IPS-18c (cell line): ENCODE results near the gene ISL2.

Source experiments
- H3K4me3 ChIP-seq: 2 replicates; pipeline ENCODE4 v1.7.0; 2013; ENCODE audit warnings: low read depth, mild to moderate bottlenecking, low read length, moderate library complexity; ENCODE audit not compliant: insufficient read depth
- H3K9me3 ChIP-seq: one replicate; pipeline ENCODE4 v1.6.1; 2013; ENCODE audit warnings: mild to moderate bottlenecking, low read length, moderate library complexity; ENCODE audit not compliant: control insufficient read depth, insufficient read depth

The ISL2 gene

GRCh38 chr15:76349301-76350070 lies 12.9 kb downstream of the ISL2 start:
- no peak overlapping the region for H3K4me3 ChIP-seq
- peaks cover 2% of the 10 kb centered on the region for H3K9me3 ChIP-seq

- no peaks in the 10 kb centered on the region for H3K9me3 ChIP-seq
Observed at GRCh38 chr15:76353023-76353577, 16.5 kb downstream of the ISL2 start.

GRCh38 chr15:76353903-76354302 lies 17.3 kb downstream of the ISL2 start:
- H3K4me3 ChIP-seq, result no peak overlapping the region
- no peaks in the 10 kb centered on the region for H3K9me3 ChIP-seq

More at GRCh38 chr15:76353023-76353577, 16.5 kb downstream of the ISL2 start:
- H3K4me3 ChIP-seq, result no peak overlapping the region

GRCh38 chr15:76354823-76355440 lies 18.4 kb downstream of the ISL2 start:
- H3K9me3 ChIP-seq, result no peaks in the 10 kb centered on the region

GRCh38 chr15:76358453-76358852 lies 21.9 kb downstream of the ISL2 start:
- H3K9me3 ChIP-seq, result no peaks in the 10 kb centered on the region
- no peak overlapping the region for H3K4me3 ChIP-seq

More at GRCh38 chr15:76354823-76355440, 18.4 kb downstream of the ISL2 start:
- H3K4me3 ChIP-seq, result no peak overlapping the region

GRCh38 chr15:76359152-76359551 lies 22.6 kb downstream of the ISL2 start:
- no peaks in the 10 kb centered on the region for H3K9me3 ChIP-seq
- no peak overlapping the region for H3K4me3 ChIP-seq

GRCh38 chr15:76360416-76360815 lies 23.8 kb downstream of the ISL2 start:
- no peak overlapping the region for H3K4me3 ChIP-seq
- no peaks in the 10 kb centered on the region for H3K9me3 ChIP-seq

GRCh38 chr15:76363251-76363650 lies 26.7 kb downstream of the ISL2 start:
- Histone ChIP-seq H3K4me3 (no peak overlapping the region), H3K9me3 (no peaks in the 10 kb centered on the region)

- Histone ChIP-seq H3K9me3 (no peaks in the 10 kb centered on the region), H3K4me3 (no peak overlapping the region)
Observed at GRCh38 chr15:76366714-76367113, 30.1 kb downstream of the ISL2 start.

GRCh38 chr15:76368122-76368621 lies 31.6 kb downstream of the ISL2 start:
- no peak overlapping the region for H3K4me3 ChIP-seq

GRCh38 chr15:76376029-76376428 lies 39.5 kb downstream of the ISL2 start:
- H3K9me3 ChIP-seq, result no peaks in the 10 kb centered on the region

More at GRCh38 chr15:76368122-76368621, 31.6 kb downstream of the ISL2 start:
- no peaks in the 10 kb centered on the region for H3K9me3 ChIP-seq

GRCh38 chr15:76376816-76377215 lies 40.2 kb downstream of the ISL2 start:
- H3K4me3 ChIP-seq, result no peak overlapping the region
- no peaks in the 10 kb centered on the region for H3K9me3 ChIP-seq

More at GRCh38 chr15:76376029-76376428, 39.5 kb downstream of the ISL2 start:
- no peak overlapping the region for H3K4me3 ChIP-seq

GRCh38 chr15:76377217-76377616 lies 40.6 kb downstream of the ISL2 start:
- Histone ChIP-seq H3K4me3 (no peak overlapping the region), H3K9me3 (no peaks in the 10 kb centered on the region)

- H3K9me3 ChIP-seq, result no peaks in the 10 kb centered on the region
- H3K4me3 ChIP-seq, result no peak overlapping the region
Observed at GRCh38 chr15:76377751-76378150, 41.2 kb downstream of the ISL2 start.

- no peak overlapping the region for H3K4me3 ChIP-seq
- no peaks in the 10 kb centered on the region for H3K9me3 ChIP-seq
Observed at GRCh38 chr15:76378691-76379090, 42.1 kb downstream of the ISL2 start.

GRCh38 chr15:76380249-76380648 lies 43.7 kb downstream of the ISL2 start:
- Histone ChIP-seq H3K4me3 (no peak overlapping the region), H3K9me3 (no peaks in the 10 kb centered on the region)

GRCh38 chr15:76381366-76381765 lies 44.8 kb downstream of the ISL2 start:
- H3K4me3 ChIP-seq, result no peak overlapping the region
- no peaks in the 10 kb centered on the region for H3K9me3 ChIP-seq
